HG03558 (cell line): Measurements from ENCODE around the gene GMPR2.
"Not testable (repeated sequence)": the region's sequence is repeated elsewhere in the genome, so short reads cannot be mapped to it uniquely, and the experiment has no call there.

Experiments
- ATAC-seq: cut with Tn5 transposase; IDR thresholded peaks from one replicate; pipeline ENCODE4 v1.9.1; 2021; ENCODE audit warnings: moderate number of reproducible peaks; ENCODE audit not compliant: unreplicated experiment; ENCODE audit errors: extremely low read depth

GMPR2 gene

DNA sequence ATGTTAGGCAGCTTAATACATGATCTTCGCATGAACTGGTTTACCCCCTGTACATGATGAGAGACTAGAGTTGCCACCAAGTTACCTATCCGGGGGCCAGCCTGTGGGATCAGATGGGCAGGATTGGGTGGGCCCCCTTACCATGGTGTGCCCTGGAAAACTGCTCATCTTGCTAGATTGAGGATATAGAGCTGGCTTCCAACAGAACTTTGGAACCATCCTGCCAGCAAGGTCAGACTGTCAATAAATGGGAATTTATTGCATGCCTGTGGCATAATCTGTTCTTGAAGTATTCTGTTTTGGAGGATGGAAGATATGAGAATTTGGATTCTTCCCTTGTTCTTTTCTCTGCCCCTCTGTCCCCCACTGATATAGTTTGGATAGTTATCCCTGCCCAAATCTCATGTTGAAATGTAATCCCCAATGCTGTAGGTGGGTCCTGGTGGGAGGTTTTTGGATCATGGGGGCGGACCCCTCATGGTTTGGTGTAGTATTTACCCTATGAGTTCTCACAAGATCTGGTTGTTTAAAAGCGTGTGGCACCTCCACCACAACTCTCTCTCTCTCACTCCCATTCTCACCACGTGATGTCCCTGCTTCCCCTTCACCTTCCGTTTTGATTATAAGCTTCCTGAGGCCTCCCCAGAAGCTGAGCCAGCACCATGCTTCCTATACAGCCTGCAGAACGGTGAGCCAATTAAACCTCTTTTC is 33.8 kb upstream of the GMPR2 start:
- ATAC-seq: no peak

DNA sequence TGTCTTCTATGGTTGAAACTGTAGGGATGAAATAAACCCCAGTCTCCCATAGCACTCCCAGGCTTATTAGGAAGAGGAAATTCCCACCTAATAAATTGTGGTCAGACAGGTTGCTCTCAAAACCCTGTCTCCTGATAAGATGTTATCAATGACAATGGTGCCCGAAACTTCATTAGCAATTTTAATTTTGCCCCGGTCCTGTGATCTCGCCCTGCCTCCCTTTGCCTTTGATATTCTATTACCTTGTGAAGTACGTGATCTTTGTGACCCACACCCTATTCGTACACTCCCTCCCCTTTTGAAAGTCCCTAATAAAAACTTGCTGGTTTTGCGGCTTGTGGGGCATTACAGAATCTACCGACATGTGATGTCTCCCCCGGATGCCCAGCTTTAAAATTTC is 30.2 kb upstream of the GMPR2 start:
- ATAC-seq: not testable (repeated sequence)

DNA sequence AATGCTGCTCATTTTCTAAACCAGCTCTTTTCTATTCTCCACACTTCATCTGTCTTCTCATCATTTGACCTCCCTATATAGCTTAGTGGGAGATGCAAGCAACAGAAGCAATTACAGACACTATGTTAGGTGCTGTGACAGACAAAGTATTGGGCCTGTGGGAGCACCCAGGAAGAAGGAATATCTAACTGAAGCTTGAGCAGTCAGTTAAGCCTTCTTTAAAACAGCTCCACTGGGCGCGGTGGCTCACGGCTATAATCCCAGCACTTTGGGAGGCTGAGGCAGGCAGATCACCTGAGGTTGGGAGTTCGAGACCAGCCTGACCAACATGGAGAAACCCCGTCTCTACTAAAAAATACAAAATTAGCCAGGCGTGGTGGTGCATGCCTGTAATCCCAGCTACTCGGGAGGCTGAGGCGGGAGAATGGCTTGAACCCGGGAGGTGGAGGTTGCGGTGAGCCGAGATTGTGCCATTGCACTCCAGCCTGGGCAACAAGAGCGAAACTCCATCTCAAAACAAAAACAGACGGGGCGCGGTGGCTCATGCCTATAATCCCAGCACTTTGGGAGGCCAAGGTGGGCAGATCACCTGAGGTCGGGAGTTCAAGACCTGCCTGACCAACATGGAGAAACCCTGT is 29.4 kb upstream of the GMPR2 start:
- not testable (repeated sequence) for ATAC-seq

DNA sequence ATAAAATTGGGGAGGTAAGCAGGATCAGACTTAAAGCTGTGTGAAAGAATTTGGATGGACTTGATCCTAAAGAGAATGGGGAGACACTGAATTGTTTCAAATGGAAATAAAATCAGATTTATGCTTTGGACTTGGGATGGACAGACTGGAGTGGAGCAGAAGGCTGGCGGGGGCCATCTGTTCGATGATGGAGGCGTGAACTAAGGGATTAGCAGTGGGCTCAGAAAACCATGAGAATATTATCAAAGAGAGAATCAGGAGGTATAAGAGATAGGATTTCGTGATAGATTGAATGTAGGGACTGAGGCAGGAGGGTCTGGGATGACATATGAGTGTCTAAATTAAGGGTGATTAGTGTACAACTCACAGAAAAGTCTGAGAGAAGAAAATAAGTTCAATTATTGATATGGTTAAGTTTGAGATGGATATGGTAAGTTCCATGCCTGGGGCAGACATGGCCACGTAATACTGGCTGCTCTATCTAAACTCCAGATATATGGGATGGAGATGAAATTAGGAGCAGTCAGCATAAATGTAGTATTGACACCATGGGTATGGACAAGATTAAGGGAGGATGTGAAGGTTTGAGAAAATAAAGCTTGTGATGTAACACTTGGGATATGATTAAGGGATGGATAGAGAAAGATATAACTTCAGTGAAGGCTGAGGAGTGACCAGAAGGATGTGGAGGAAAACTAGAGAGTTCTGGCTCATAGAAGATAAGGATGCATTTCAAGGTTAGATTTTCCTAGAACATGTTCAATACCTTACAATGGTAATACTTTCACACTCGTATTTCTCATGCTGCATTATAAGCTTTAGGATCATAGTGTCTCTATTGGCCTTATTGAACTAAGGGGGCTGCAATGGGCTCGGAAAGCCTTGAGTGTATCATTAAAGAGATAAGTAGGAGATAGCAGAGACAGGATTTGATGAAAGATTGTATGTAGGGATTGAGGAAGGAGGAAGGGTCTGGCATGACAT is 28.3 kb upstream of the GMPR2 start:
- ATAC-seq: no peak

DNA sequence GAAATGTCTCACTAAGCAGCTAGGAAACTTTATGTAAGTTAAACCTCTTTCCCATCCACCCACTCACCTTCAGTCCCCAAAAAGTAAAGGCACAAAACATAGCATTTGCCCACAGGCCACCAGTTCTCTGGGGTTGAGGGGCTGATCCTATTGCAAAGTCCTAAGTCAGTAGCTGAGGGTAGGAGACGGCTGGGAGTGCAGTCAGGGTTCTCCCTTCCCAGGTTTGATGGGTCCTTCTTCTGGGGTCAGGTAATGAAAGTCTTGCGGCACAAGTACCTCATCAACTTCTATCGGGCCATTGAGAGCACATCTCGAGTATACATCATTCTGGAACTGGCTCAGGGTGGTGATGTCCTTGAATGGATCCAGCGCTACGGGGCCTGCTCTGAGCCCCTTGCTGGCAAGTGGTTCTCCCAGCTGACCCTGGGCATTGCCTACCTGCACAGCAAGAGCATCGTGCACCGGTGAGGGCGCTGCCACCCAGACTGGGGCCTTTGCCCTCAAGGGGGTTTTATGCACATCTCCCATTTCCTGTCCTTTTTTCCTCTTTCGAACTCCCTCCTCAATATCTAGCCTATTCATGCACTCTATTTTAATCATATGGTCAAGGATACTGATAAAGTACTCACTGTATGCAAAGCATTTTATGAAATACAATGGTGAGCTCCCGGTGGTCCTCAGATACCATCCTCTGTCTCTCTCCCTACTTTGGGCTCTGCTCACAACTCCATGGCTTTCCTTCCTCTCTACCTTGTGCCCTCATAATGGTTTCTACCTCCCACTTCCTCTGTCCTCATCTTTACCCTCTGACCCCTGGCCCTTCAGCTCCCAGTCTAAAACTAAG is 26.2 kb upstream of the GMPR2 start:
- no peak for ATAC-seq

DNA sequence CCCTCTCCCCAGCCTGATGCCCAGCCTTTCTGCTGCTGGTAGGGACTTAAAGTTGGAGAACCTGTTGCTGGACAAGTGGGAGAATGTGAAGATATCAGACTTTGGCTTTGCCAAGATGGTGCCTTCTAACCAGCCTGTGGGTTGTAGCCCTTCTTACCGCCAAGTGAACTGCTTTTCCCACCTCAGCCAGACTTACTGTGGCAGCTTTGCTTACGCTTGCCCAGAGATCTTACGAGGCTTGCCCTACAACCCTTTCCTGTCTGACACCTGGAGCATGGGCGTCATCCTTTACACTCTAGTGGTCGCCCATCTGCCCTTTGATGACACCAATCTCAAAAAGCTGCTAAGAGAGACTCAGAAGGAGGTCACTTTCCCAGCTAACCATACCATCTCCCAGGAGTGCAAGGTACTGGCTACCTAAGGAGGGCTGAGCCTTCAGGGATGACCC is 25.6 kb upstream of the GMPR2 start:
- no peak for ATAC-seq

DNA sequence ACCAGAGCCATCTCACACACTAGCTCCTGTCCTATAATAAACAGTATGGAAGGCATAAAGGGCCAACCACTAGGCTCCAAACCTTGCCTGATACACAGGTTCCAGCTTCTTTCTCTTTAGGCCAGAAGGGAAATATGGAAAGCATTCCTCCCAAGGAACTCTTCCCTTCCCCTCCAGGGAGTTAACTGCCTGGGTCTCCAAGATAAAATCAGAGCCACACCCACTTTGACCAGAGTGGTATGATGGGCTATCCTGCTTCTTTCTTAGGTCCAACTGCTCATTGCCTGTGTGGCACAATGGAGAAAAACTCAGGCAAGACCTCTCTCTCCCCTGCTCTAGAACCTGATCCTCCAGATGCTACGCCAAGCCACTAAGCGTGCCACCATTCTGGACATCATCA is 25.1 kb upstream of the GMPR2 start:
- no peak for ATAC-seq

DNA sequence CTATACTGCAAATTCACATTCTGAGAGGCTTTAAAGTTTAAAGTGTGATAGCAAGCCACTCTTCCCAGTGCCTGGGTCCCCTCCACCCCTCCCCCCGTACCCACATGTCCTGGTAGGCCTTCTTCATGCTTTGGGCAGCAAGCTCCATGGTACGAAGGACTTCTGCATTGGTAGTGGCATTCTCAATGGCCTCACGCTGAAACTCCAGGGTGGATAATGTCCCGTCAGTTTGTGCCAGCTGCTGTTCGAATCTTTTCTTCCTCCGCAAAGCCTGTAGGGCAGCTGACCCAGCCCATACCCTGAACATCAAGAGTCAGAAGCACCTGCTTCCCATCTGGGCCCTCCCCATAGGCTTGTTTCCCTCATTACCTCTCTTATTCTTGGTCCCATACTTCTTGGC is 21.4 kb upstream of the GMPR2 start:
- ATAC-seq: no peak

DNA sequence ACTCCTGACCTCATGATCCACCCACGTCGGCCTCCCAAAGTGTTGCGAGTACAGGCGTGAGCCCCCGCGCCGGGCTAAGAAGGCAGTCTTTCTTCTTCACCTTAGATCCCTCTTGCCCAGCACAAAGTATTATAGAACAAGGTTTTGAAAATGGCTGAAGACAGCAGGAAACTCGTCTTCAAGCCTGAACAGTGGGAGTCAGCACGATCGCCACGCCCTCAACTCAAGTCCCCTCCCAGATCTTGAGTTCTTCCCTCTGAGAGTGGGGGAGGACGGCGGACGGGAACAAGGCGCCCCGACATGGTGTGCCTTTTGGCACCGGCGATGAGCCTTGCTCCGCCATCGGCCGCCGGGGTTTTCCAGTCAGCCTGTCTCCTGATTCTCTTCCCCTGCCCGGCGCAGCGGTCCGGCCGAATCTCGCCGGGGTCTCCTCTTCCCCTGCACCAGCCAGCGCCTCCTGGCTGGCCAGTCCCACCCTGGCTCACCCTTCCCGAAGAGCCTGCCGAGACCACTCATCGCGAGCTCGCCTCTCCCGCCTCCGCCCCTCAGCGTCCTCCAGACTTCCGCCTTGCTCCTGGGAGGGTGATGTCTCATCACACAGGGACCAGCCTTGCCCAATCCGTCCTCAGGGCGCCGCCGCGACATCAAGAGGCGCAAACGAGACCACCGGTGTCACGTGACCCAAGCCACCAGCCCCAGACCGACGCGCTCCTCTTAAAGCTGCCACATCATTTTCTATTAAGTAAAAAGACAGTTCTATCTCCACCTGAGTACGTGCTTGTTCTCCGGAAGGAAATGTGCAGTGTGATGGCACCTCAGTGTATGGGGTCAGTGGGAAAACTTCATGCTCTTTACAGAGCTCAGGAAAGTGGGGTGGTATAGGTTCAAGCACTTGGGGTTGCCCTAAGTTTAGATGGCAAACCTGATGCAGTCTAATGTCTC is 19.5 kb upstream of the GMPR2 start, which contains the start of gene CHMP4A:
CHMP4A (minus strand) TSS at position 565 of the 942 bp plus-strand sequence; CDS start at position 516, 49 bp downstream.
- ATAC-seq: peak; percentile 46

DNA sequence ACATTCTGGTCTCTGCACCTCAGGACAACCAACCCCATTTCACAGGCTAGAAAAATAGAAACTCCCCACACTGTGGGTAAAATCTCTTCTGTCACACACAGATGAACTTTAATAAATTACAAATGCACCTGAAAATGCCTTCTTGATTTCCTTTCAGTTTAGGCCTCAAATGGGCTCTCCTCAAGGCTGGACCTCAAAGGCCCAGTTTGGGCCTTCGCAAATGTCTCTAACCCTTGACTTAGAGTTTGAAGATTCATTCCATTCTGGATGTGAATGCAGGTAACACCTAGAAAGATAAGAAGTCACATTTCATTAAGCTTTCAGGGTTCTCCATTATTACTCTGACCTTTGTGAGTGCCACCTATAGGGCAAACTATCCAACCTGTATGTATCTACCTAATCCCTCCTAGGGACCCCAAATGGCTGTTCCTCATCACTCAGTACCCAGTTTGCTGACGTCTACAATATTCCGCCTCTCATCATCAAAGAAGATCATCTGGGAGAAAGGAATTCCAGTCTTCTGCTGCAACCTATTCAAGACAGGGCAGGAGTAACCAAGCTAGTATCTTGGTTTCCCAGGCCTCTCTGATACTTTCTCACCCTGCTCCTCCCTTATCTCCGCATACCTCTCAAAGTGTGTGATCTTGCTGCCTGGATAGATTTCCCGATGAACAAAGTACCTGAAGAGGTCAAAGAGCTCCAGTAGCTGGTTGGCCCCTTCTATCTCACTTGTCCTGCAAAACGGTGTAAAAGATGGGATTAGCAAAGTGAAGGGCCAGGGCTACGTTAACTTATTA is 18.7 kb upstream of the GMPR2 start:
- ATAC-seq: no peak

DNA sequence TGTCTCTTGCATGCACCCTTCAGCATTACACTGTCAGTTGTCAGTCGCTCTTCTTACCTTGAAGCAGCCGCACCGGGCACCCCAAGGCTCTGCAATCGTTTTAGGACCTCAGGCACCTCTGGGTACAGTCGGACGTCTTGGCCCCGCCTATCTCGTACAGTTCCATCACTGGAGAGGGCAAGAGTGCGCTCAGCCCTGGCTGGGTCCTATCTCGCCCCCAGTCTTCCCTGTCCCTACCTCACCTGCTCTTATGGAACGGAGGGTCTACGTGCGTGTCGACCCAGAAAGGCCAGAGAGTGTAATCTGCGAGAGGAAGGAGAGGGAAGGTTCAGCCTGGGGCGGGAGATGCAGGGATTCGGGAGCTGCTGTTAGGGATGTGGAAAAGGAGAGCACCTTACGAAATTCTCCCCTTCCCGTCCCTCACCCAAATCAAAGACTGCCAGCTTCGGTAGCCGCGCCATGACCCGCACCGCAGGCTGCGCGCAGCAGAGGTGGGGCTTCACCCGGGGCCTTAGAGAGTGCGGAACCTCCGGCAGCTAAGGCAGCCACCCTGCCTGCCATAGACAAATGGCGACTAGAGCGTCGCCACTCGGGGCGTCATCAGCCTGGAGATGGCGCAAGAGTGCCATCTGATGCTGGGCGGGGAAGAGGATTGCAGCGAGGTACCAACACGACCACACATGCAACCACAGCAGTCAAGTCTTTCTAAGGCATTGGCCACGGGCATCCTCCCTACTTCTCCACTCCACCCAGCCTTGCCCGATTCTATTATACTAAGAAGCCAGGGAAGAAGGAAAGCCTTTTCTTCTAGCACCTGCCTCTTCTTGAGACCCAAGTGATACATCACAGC is 17.0 kb upstream of the GMPR2 start, which contains the start of gene MDP1:
MDP1 (minus strand) TSS at position 572 of the 850 bp plus-strand sequence; CDS start at position 461, 111 bp downstream.
- peak; percentile 44 for ATAC-seq

DNA sequence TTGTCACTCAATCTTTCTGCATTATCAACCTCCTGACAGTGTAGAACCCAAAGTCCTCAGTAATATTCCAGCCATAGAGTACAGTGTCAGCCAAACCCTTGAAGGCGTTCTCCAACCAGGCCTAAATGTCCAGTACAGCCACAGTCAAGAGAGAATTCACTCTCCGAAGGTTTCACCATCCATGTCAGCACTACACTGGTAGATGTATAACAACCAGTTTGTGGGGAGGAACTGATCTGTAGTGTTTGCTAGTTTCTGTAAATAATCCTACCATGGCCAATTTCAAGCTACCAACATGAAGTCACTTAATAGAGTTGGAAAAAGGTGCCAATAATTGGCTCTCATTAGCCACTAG is 16.4 kb upstream of the GMPR2 start:
- ATAC-seq: no peak

DNA sequence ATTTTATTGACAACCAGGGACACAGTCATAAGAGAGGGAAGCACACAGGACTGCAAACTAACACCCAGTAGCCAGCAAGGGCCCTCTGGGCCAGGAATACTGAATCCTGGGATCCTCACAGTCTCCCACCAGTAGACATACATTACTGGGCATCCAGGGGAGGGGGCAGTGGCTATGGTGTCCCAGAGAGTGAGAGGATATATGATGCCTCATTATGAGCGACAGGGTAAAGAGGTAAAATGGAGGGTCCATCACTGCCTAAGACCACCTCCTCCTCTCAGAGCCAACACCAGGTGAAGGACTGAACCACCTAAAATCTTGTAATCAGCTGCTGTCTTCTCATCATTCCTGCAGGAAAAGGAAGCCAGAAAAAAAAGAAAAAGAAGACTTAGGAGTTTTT is 15.9 kb upstream of the GMPR2 start:
- ATAC-seq: not testable (repeated sequence)

DNA sequence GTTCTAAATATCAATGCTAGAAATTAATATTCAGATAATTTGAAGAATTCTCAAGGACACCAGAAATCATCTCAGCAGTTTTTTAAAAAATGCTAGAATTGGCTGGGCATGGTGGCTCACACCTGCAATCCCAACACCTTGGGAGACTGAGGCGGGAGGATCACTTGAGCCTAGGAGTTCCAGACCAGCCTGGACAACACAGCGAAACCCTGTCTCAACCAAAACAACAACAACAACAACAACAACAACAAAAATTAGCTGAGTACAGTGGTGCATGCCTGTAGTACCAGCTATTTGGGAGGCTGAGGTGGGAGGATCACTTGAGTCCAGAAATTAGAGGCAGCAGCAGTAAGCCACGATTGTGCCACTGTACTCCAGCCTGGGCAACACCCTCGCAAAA is 13.6 kb upstream of the GMPR2 start:
- no peak for ATAC-seq

DNA sequence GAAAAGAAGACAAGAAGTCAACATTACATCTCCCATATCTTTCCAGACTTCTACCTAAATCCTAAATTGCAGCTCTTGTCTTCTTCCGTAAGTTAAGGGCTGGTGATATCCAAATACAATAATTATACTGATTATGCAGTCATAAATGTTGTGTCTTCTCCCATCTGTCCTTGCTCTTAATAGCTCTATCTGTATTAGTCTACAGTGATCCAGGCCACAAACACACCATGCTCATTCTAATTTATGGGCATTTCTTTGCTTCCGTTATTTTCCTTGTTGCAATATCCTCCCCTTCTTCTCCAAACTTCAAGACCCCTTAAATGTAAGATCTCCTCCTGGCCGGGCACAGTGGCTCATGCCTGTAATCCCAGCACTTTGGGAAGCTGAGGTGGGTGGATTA is 13.2 kb upstream of the GMPR2 start:
- ATAC-seq: no peak

DNA sequence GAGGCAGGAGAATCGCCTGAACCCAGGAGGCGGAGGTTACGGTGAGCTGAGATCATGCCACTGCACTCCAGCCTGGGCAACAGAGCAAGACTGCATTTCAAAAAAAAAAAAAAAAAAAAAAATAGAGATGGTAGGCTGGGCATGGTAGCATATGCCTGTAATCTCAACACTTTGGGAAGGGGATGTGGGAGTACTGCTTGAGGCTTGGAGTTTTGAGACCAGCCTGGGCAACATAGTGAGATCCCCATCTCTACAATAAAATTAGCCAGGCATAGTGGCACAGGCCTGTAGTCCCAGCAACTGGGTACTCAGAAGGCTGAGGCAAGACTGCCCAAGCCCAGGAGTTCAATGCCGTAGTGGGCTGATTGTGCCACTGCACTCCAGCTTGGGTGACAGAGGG is 9.7 kb upstream of the GMPR2 start:
- ATAC-seq: not testable (repeated sequence)

DNA sequence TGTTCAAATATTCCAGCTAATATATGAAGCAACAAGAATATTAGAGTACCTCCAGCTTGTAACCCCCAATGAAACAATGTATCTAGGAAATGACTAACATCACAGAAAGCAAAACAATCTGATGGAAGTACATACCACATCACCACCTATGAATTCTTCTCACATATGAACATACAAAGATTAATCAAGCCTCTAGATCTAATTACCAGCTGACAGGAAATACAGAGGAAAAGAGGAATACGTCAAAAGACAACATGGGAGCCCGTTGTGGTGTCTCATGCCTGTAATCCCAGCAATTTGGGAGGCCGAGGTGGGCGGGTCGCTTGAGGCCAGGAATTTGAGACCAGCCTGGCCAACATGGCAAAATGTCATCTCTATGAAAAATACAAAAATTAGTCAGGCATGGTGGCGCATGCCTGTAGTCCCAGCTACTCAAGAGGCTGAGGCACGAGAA is 8.1 kb upstream of the GMPR2 start:
- no peak for ATAC-seq
